Uterus (tissue), 4 donors: ENCODE results near the gene SLC6A6. TPM values are rescaled to one million over a fixed set of nuclear protein-coding genes. Genes with fewer than 3 reads are reported as not detected.

ENCODE experiments used
- DNase-seq, 2 donors: peaks; one replicate each; pipeline ENCODE4 v3.0.0-alpha.2; 2019 to 2020
- H3K27ac ChIP-seq, 2 donors: fragments of 200-600 bp; sonication (generic); 1 replicate in 1 of 2; 2 replicates in 1 of 2; pipeline ENCODE4 v1.5.1; 2016 to 2018
- H3K27me3 ChIP-seq, 2 donors: fragments of 200-600 bp; sonication (generic); one replicate each; pipeline ENCODE4 v1.5.1; 2018 to 2019; ENCODE audit warnings: control low read depth in 1 of 2
- H3K36me3 ChIP-seq, 2 donors: fragments of 200-600 bp; sonication (generic); one replicate each; pipeline ENCODE4 v1.5.1; 2019; ENCODE audit warnings: control low read depth in 1 of 2
- H3K4me1 ChIP-seq, 2 donors: fragments of 200-600 bp; sonication (generic); one replicate each; pipeline ENCODE4 v1.5.1; 2018 to 2019; ENCODE audit warnings: control low read depth in 1 of 2
- H3K4me3 ChIP-seq, 2 donors: fragments of 200-600 bp; sonication (generic); 1 replicate in 1 of 2; 2 replicates in 1 of 2; pipeline ENCODE4 v1.5.1; 2018 to 2019; ENCODE audit warnings: mild to moderate bottlenecking in 1 of 2
- H3K9me3 ChIP-seq, 2 donors: fragments of 200-600 bp; sonication (generic); one replicate each; pipeline ENCODE4 v1.5.1; 2019; ENCODE audit warnings: control low read depth in 1 of 2
- POLR2A ChIP-seq, 2 donors: fragments of 450-650 bp; IDR thresholded peaks; one replicate each; pipeline ENCODE4 v1.6.1; 2016; ENCODE audit warnings: antibody characterized with exemption in 2 of 2, mild to moderate bottlenecking in 1 of 2, moderate library complexity in 1 of 2
- intact Hi-C: fragments of 100-400 bp; cut with DNase I; formaldehyde crosslinking; loops from one replicate; pipeline ENCODE4 v1.15.1; 2023; ENCODE audit warnings: low total_unique reads
- total RNA-seq, 4 donors: library from RNA; depleted of rRNA in 3 of 4; stranded (reverse); fragments of >200 nt in 3 of 4; gene quantifications; one replicate each; pipeline versions ENCODE4 v1.1.0 to v1.2.4, GENCODE V29; 2014 to 2023
- TF ChIP-seq, protein P1 (sequence below), 4 experiments: fragments of 200-600 bp in 2 of 4; fragments of 450-650 bp in 2 of 4; sonication (generic) in 2 of 4; IDR thresholded peaks; one replicate each; pipeline ENCODE4 v1.5.1; 2016 to 2019; ENCODE audit warnings: antibody characterized with exemption in 4 of 4, mild to moderate bottlenecking in 2 of 4, moderate library complexity in 1 of 4
- donor health status: DM: yes; HTN: yes; CAD: no.

SLC6A6 gene
- total RNA-seq, 4 donors from 2014 or later, result 15.9 to 37.5 (median 18.0) TPM

DNA sequence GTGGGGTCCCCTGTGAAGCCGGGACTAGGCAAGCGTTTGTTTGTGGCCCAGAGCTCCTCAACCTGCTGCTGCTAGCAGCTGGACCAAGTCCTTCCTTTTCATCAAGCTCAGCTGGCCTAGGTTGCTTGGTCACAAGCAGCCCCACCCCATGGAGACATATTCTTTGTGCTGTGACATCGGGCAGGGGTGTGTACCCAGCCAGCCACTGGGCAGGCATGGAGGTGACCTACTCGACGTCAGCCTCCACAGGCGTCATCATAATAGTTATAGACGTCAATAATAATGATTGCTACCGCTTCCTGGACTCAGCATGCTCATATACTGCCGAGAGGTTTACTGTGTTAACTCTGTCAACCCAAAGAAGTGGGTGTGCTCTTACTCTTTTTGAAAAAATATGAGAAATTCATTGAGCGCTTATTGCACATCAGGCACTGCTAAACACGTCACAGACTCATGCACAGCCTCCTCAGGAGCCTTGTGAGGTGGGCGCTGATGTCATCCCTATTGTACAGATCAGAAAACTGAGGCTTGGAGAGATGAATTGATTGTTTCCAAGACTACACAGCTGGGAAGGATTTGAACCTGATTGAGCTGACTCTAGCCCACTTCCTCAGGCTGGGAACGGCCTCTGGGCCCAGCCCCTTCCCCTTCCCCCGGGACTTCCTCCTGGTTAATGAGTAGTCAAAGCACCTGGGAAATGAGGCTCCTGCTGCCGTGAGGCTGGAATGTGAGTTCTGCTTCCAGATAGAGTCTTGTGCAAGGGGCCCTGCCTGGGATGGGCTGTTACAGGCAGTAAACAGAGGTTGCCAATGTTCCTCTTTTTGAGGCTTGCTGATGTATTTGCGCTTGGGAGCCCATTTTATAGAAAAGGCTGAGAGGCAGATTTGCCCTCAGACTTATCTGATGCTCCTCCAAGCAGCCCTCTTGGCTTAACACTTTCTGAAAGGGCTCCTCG, 16.2 kb downstream of the SLC6A6 start:
- no peak for DNase-seq
- H3K27ac ChIP-seq, result no peak overlapping the region
- no peaks in the 10 kb centered on the region for H3K9me3 ChIP-seq
- TF ChIP-seq, protein P1, sequence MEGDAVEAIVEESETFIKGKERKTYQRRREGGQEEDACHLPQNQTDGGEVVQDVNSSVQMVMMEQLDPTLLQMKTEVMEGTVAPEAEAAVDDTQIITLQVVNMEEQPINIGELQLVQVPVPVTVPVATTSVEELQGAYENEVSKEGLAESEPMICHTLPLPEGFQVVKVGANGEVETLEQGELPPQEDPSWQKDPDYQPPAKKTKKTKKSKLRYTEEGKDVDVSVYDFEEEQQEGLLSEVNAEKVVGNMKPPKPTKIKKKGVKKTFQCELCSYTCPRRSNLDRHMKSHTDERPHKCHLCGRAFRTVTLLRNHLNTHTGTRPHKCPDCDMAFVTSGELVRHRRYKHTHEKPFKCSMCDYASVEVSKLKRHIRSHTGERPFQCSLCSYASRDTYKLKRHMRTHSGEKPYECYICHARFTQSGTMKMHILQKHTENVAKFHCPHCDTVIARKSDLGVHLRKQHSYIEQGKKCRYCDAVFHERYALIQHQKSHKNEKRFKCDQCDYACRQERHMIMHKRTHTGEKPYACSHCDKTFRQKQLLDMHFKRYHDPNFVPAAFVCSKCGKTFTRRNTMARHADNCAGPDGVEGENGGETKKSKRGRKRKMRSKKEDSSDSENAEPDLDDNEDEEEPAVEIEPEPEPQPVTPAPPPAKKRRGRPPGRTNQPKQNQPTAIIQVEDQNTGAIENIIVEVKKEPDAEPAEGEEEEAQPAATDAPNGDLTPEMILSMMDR (IDR thresholded peaks at IDR 0.05), result no peak
- no peak for TF ChIP-seq POLR2A (IDR thresholded peaks at IDR 0.05)
- intact Hi-C loops, result no loop called here
- H3K4me1 ChIP-seq, result no peaks in the 10 kb centered on the region
- no peaks in the 10 kb centered on the region for H3K36me3 ChIP-seq
- no peaks in the 10 kb centered on the region for H3K27me3 ChIP-seq
- H3K4me3 ChIP-seq, result no peak overlapping the region

DNA sequence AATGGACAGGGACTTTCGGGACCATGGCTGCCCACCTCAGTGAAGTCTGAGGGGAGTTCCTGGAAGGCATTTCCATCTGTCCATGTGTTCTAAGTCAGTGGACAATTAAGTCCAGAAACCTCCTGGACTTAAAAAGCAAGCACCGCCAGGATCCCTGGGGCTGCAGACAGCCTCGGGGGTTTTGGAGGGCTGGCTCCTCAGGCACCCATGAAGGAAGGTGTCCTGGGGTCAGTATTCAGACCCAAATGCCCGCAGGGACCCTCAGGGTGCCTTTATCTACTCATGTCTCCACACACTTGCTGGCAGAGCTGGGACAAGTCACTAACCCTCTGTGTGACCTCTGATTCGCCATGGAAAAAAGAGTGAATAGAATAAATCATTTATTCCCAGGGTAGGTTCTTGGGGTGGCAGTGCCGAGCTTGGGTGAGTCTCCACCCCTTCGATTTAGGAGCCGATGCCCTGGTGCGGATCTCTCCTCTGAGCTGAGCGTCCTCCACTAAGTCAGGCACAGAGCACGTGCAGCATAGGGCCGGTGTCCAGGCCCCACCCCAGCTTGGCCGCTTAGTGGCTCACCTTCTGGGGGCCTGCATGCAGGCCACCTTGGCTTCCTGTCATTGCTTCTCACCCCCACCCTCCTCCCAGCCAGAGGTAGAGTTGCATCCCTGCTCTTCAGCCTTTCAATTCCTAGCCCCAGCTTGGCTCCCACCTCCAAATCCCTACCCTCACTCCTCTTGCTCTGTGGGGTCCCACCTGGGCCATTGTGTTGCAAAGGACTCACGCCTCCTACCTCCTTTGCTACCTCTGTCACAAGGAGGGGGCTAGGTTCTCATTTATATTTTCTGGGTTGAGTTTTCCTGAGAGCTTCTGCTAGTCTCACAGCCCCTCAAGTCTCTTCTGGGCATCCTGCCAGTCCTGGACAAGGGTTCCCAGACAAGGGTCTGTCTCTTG, 19.9 kb downstream of the SLC6A6 start:
- H3K27me3 ChIP-seq, result no peaks in the 10 kb centered on the region
- H3K27ac ChIP-seq, result no peak overlapping the region
- H3K36me3 ChIP-seq, result no peaks in the 10 kb centered on the region
- H3K9me3 ChIP-seq, result no peaks in the 10 kb centered on the region
- H3K4me1 ChIP-seq, result no peaks in the 10 kb centered on the region
- TF ChIP-seq, protein P1 (IDR thresholded peaks at IDR 0.05), result no peak
- no peak for TF ChIP-seq POLR2A (IDR thresholded peaks at IDR 0.05)
- intact Hi-C loops, result no loop called here
- no peak overlapping the region for H3K4me3 ChIP-seq
- no peak for DNase-seq

DNA sequence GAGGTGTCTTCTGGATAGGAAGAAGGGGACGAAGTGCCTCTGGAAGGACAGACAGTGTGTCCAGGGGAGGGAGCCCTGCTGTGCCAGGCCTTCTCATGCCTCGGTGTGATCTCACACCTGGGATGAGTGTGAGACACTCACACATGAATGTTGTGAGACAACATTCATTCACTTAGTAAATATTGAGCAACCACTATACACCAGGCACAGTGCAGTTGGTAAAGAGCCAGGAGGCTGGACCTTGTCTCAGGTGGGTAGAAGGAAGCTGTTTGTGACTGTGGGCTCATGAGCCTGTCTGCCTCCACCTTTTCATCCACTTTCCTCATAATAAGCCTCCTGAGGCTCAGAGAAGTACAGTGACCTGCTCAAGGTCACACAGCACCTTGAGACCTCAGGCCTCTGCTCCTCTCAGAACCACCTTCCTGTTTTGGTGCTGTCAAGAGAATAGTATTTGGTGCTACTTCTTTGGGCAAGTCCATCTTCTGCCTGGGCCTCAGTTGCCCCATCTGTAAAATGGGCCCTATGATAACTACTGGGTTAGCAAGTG, 20.9 kb downstream of the SLC6A6 start:
- no peak for DNase-seq
- no peaks in the 10 kb centered on the region for H3K4me1 ChIP-seq

DNA sequence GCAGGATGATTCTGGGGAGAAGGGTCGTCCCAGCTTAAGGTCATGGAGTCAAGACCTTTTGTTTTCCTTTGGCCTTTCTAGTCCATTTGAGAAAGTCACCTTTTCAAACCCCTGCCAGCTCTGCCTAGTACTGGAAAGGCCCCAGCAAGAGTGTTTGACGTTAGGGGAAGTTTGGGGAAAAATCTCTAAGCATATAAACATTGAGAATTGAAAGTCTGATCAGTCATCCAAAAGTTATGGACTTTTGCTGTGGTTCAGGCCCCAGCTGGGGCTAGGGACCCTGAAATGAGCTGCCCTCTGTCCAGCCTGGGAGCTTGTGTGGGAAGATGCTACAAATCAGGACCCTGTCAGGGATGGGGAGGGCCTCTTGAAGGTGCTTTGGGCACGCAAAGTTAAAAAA, 21.6 kb downstream of the SLC6A6 start:
- TF ChIP-seq POLR2A (IDR thresholded peaks at IDR 0.05), result no peak
- TF ChIP-seq, protein P1 (IDR thresholded peaks at IDR 0.05), result no peak
- H3K9me3 ChIP-seq, result no peaks in the 10 kb centered on the region
- H3K36me3 ChIP-seq, result no peaks in the 10 kb centered on the region
- no peak overlapping the region for H3K27ac ChIP-seq
- DNase-seq, result no peak
- H3K4me3 ChIP-seq, result no peak overlapping the region
- no peaks in the 10 kb centered on the region for H3K27me3 ChIP-seq
- intact Hi-C loops, result no loop called here
- no peaks in the 10 kb centered on the region for H3K4me1 ChIP-seq

More for the DNA sequence above, 20.9 kb downstream of the SLC6A6 start:
- H3K9me3 ChIP-seq, result no peaks in the 10 kb centered on the region
- H3K36me3 ChIP-seq, result no peaks in the 10 kb centered on the region
- intact Hi-C loops, result no loop called here
- no peaks in the 10 kb centered on the region for H3K27me3 ChIP-seq
- TF ChIP-seq POLR2A (IDR thresholded peaks at IDR 0.05), result no peak
- TF ChIP-seq, protein P1 (IDR thresholded peaks at IDR 0.05), result no peak
- no peak overlapping the region for H3K27ac ChIP-seq
- no peak overlapping the region for H3K4me3 ChIP-seq
